Ovary (tissue), 3 donors: Measurements from ENCODE around the gene KLHDC8B.

ENCODE experiments used
- EP300 ChIP-seq: sonication (generic); formaldehyde crosslinking; IDR thresholded peaks from one replicate; pipeline ENCODE4 v1.6.1; 2017; ENCODE audit warnings: antibody characterized with exemption
- POLR2A ChIP-seq: fragments of 450-650 bp; IDR thresholded peaks from one replicate; pipeline ENCODE4 v1.6.1; 2017; ENCODE audit warnings: antibody characterized with exemption, mild to moderate bottlenecking, moderate library complexity
- TF ChIP-seq, protein P1 (sequence below), 3 donors: fragments of 450-650 bp in 2 of 3; fragments of 200-600 bp in 1 of 3; IDR thresholded peaks; one replicate each; pipeline versions ENCODE4 v1.5.1 to v1.8.0; 2016 to 2022; ENCODE audit warnings: antibody characterized with exemption in 3 of 3, mild to moderate bottlenecking in 1 of 3
- donor health status: DM: no; HTN: no; CAD: no.

DNA sequence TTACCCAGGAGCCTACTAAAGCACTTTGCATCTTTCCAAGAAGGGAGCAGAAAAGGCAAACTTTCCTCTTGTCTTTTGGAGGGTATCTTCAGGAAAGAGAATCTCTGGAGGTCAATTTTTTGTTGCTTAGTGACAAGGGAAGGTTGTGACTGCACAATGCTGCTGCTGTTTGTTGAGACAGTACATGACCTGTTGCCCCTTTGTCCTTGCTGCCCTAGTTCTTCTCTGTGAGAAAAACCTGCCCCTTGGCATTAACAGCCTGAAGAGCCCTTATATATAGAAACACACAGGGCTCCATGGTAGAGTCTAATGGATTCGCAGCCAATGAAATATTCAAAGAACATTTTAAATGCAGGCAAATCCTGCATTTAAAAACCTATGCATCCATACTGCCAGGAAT, 20.3 kb downstream of the KLHDC8B start:
- TF ChIP-seq, protein P1, sequence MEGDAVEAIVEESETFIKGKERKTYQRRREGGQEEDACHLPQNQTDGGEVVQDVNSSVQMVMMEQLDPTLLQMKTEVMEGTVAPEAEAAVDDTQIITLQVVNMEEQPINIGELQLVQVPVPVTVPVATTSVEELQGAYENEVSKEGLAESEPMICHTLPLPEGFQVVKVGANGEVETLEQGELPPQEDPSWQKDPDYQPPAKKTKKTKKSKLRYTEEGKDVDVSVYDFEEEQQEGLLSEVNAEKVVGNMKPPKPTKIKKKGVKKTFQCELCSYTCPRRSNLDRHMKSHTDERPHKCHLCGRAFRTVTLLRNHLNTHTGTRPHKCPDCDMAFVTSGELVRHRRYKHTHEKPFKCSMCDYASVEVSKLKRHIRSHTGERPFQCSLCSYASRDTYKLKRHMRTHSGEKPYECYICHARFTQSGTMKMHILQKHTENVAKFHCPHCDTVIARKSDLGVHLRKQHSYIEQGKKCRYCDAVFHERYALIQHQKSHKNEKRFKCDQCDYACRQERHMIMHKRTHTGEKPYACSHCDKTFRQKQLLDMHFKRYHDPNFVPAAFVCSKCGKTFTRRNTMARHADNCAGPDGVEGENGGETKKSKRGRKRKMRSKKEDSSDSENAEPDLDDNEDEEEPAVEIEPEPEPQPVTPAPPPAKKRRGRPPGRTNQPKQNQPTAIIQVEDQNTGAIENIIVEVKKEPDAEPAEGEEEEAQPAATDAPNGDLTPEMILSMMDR (IDR thresholded peaks at IDR 0.05), result no peak
- no peak for TF ChIP-seq EP300
- no peak for TF ChIP-seq POLR2A
